Measurements from ENCODE around the gene IQSEC1. TPM values are rescaled to one million over a fixed set of nuclear protein-coding genes. Genes with fewer than 3 reads are reported as not detected.

IQSEC1 gene
- total RNA-seq, 4 donors from 2014 or later, result 33.6 to 72.0 (median 55.9) TPM

- ATAC-seq (ENCODE audit: low FRiP score) (no peak), DNase-seq (ENCODE audit: low spot score) (no peak)
- TF ChIP-seq CTCF (IDR thresholded peaks at IDR 0.05), result no peak
Measured at GRCh38 chr3:12921736-12922135, 151.5 kb downstream of the IQSEC1 start.

- ATAC-seq (ENCODE audit: low FRiP score), result no peak
- no peak for DNase-seq (ENCODE audit: low spot score)
- TF ChIP-seq CTCF (IDR thresholded peaks at IDR 0.05), result no peak
Measured at GRCh38 chr3:12920967-12921366, 152.3 kb downstream of the IQSEC1 start.

- no peak for DNase-seq (ENCODE audit: low spot score)
- no peak for ATAC-seq (ENCODE audit: low FRiP score)
- no peak for TF ChIP-seq CTCF (IDR thresholded peaks at IDR 0.05)
Measured at GRCh38 chr3:12919205-12919604, 154.0 kb downstream of the IQSEC1 start.

GRCh38 chr3:12918231-12918630, 155.0 kb downstream of the IQSEC1 start:
- DNase-seq (ENCODE audit: low spot score) (no peak), ATAC-seq (ENCODE audit: low FRiP score) (no peak)
- no peak for TF ChIP-seq CTCF (IDR thresholded peaks at IDR 0.05)

- ATAC-seq (ENCODE audit: low FRiP score), result no peak
- DNase-seq (ENCODE audit: low spot score), result no peak
- no peak for TF ChIP-seq CTCF (IDR thresholded peaks at IDR 0.05)
Measured at GRCh38 chr3:12916159-12916558, 157.1 kb downstream of the IQSEC1 start.

- no peak for TF ChIP-seq CTCF (IDR thresholded peaks at IDR 0.05)
- DNase-seq (ENCODE audit: low spot score) (no peak), ATAC-seq (ENCODE audit: low FRiP score) (no peak)
Measured at GRCh38 chr3:12914088-12914487, 159.1 kb downstream of the IQSEC1 start.

GRCh38 chr3:12911881-12912415, 161.3 kb downstream of the IQSEC1 start:
- TF ChIP-seq CTCF (IDR thresholded peaks at IDR 0.05), result no peak
- ATAC-seq (ENCODE audit: low FRiP score), result no peak
- no peak for DNase-seq (ENCODE audit: low spot score)

Data from omental fat pad (tissue), 4 donors.